ENCODE measurements around the gene ATP5F1B.

DNA sequence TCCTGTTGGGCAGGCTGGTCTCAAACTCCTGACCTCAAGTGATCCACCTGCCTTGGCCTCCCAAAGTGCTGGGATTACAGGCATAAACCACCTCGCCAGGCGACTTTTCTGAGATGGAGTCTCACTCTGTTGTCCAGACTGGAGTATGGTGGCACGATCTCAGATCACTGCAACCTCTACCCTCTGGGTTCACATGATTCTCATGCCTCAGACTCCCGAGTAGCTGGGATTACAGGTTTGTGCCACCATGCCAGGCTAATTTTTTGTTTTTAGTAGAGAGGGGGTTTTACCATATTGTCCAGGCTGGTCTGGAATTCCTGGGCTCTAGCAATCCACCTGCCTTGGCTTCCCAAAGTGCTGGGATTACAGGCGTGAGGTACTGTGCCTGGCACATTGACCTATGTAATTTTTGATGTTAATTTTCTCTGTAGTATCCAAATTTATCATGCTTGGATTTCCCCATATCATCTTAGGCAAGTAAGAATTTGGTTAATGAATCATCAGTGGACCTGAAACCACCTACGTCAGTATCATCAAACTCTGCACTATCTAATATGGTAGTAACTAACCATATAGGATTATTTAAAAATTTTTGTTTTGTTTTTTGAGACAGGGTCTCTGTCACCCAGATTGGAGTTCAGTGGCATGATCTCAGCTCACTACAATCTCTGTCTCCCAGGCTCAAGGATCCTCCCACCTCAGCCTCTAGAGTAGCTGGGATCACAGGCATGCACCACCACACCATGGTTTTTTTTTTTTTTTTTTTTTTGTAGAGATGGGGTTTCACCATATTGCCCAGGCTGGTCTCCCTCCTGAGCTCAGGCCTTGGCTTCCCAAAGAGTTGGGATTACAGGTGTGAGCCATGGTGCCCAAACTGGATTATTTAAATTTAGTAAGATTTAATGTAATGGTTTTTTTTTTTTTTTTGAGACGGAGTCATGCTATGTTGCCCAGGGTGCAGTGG lies 11.9 kb upstream of the ATP5F1B start:
- TF ChIP-seq TP53 (CRISPR knock-in tag; IDR thresholded peaks at IDR 0.05), result no peak
- no peak for TF ChIP-seq CREM (CRISPR knock-in tag; IDR thresholded peaks at IDR 0.05)
